HG02885 (cell line): ENCODE results near the gene GAB3.
"Not testable (repeated sequence)": the region's sequence is repeated elsewhere in the genome, so short reads cannot be mapped to it uniquely, and the experiment has no call there.

Experiments
- ATAC-seq: cut with Tn5 transposase; IDR thresholded peaks from one replicate; pipeline ENCODE4 v1.9.1; 2021; ENCODE audit warnings: mild to moderate bottlenecking; ENCODE audit not compliant: unreplicated experiment, poor library complexity

Gene GAB3

GRCh38 chrX:154724993-154725756 is 25.7 kb downstream of the GAB3 start:
- no peak for ATAC-seq

GRCh38 chrX:154721155-154721554 is 29.7 kb downstream of the GAB3 start:
- ATAC-seq = no peak

GRCh38 chrX:154720067-154720466 is 30.8 kb downstream of the GAB3 start:
- ATAC-seq = no peak

DNA sequence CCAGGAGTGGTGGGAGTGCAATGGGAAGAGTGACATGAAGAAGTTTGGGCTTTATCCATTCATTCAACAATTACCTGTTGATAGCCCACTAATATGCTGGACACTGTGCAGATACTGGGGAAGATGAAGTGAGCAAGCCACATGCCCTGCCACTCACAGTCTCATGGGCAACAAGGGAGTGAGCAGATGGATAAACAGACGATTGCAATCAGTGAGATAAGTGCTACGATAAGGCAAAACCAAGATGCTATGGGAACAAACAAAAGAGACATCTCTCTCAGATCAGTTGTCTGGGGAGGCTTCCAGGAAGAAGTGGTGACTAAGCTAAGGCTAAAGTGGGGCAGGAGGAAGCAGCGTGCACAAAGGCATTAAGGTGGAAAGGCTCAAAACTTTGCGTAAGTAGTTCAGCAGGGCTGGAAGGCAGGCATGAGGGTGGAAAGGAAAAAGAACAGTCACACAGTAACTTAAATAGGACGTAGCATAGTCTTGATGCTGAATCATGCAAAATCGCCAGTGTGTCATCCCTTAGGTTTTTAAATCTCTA is 31.7 kb downstream of the GAB3 start:
- no peak for ATAC-seq

DNA sequence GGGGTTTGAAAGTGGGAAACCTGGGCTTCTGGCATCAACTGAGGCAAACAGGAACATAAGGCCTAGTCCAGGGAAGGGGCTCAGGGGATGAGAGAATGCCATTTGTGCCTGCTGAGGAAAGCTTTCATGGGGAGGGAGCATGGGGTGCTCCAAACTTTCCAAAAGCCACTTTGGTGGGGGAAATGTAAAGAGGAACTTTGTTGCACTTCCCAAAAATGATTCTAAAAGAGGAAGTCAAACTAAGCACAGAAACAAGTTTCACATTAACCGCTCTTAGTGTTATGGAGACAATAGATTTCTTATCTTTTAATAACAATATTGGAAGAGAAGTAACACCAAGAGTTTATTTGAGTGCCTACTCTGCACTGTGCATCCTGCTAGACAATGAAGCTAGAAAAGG is 32.3 kb downstream of the GAB3 start:
- ATAC-seq = no peak

GRCh38 chrX:154717824-154718223 is 33.1 kb downstream of the GAB3 start:
- ATAC-seq = no peak

DNA sequence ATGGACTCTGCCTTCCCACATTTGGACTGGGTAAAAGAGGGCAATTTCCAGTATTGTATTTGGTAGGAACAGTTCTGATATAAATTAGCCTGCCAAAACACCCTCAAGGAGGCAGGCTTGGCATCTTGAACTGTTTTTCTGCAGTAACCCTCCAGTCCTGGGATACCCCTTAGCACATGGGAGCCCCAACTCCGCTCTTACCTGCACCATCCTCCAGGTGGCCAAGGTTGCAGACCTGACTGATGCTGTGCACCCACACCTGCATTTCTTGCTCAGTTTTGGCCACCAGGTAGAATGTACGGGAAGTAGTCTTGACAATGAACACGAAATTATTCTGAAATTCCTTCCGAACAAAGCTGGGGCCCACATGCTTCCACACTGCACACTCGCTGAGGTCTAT is 35.1 kb downstream of the GAB3 start:
- no peak for ATAC-seq

DNA sequence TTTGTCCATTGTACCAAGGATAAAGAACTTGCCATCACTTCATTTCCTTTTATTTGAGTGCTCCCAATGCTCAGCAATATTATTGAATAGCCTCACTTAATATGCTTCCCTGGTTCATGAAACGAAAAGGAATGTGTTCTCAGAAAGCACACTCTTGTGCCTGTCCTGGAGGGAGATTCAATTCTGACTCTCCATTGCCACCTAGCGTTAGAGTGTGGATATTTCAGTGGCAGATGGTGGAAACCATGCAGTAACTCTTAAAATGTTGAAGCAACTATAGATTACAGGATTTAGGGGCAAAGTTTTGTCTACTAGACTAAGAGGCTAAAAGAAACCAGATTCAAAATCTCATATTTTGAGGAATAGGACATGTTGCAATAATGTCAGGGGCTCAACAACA is 36.0 kb downstream of the GAB3 start:
- peak; percentile 60 for ATAC-seq

DNA sequence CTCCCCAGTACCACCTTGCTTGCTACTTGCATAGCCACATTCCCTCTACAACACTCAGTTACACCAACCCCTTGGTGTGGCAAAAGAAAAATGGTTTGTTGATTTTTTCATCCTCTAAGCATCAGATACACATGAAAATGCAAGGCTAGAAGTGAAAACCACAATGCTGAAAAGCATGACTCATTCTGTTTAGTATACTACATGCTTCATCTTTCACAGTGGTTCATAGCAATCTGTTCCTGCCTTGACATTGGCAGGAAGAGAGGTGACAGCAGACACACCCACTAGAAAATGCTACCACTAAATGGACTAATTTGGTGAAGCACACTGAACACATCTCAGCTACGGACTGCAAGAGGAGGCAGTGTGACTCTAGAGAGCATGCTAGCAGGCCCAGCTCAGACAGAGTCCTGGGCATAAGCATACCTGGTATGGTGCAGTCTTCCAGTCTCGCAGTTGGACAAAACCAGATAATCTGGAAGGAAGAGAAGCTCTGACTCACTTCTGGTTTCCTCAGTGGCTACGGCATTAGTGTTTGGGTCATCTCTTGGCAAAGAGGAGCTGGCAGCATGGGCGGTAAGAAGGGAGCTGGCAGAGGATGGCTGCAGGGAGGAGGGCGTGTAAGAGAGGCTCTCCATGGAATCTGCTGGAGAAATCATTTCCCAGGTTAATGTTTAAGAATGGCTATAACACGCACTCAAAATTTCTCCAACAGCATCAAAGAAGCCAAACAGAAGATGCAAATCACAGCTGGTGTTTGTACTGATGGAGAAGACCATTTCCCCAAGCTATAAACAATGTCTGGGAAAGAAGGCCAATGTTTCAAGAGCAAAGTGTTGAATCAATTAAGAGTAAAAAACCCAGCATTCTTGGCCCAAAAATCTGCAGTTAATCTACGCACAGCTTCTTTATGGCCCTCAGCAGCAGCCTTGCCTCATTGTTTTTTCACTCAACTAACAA is 37.8 kb downstream of the GAB3 start:
- peak; percentile 86 for ATAC-seq

- ATAC-seq = no peak
These were observed 39.6 kb downstream of the GAB3 start for GRCh38 chrX:154711264-154711663.

GRCh38 chrX:154710309-154710708 is 40.6 kb downstream of the GAB3 start:
- ATAC-seq = no peak

GRCh38 chrX:154698630-154699248 is 52.1 kb downstream of the GAB3 start:
- ATAC-seq = no peak

GRCh38 chrX:154696676-154697045 is 54.2 kb downstream of the GAB3 start:
- ATAC-seq = no peak

GRCh38 chrX:154695911-154696675 is 54.8 kb downstream of the GAB3 start:
- no peak for ATAC-seq

DNA sequence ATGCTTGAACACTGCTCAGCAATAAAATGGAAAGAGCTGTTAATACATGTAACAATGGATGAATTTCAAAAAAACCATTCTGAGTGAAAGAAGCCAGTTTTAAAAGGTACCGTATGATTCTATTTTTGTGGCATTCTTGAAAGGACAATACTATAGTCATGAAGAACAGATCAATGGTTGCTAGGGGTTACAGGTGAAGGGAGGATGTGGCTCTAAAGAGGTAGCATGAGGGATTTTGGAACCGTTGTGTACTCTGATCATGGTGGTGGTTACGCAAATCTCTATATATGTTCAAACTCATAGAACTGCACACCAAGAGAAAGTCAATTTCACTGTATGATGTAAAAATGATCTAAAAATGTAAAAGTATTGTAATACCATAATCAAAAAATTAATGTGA is 57.5 kb downstream of the GAB3 start:
- ATAC-seq = no peak

- ATAC-seq = not testable (repeated sequence)
These were observed 60.4 kb downstream of the GAB3 start for GRCh38 chrX:154690438-154690837.

DNA sequence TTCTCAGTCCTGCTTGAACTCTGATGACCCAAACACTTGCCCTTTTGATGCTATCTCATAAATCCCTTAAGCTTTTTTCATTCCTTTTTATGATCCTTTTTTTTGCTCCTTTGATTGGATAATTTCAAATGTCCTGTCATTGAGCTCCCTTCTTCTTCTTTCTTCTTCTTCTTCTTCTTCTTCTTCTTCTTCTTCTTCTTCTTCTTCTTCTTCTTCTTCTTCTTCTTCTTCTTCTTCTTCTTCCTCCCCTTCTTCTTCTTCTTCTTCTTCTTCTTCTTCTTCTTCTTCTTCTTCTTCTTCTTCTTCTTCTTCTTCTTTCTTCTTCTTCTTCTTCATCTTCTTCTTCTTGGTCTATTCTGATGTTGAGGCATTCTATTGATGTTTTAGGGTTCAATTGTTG is 78.8 kb downstream of the GAB3 start:
- ATAC-seq = not testable (repeated sequence)

DNA sequence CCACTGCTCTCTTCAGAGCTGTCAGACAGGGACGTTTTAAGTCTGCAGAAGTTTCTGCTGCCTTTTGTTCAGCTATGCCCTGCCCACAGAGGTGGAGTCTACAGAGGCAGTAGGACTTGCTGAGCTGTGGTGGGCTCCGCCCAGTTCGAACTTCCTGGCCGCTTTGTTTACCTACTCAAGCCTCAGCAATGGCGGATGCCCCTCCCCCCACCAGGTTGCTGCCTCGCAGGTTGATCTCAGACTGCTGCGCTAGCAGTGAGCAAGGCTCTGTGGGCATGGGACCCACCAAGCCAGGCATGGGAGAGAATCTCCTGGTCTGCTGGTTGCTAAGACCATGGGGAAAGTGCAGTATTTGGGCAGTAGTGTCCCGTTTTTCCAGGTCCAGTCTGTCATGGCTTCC is 80.0 kb downstream of the GAB3 start:
- not testable (repeated sequence) for ATAC-seq

DNA sequence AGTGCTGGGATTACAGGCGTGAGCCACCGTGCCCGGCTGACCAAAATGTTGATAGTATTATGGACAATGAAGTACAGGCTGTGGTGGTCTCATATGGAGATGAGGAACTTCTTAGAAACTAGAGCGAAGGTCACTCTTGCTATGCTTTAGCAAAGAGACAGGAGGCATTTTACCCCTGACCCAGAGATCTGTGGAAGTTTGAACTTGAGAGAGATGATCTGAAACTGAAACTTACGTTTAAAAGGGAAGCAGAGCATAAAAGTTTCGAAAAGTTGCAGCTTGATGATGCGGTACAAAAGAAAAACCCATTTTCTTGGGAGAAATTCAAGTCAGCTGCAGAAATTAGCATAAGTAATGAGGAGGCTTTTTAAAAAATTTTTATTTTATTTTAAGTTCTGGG is 89.0 kb downstream of the GAB3 start:
- ATAC-seq = no peak

DNA sequence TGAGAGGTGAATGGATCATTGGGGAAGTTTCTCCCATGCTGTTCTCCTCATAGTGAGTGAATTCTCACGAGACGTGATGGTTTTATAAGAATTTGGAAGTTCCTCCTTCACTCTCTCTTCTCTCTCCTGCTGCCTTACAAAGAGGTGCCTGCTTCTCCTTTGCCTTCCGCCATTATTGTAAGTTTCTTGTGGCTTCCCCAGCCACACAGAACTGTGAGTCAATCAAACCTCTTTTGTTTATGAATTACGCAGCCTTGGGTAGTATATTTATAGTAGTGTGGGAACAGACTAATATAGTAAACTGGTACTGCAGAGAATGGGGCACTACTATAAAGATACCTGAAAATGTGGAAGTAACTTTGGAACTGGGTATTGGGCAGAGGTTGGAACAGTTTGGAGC is 89.7 kb downstream of the GAB3 start:
- ATAC-seq = no peak
